Stimulated activated CD4-positive, alpha-beta T cell treated with anti-CD3 and anti-CD28 coated beads, Interleukin-15, amount 100 ng/mL, for 1 hour (primary cell): ENCODE data around the gene SLC22A15.
"Not testable (repeated sequence)": the region's sequence is repeated elsewhere in the genome, so short reads cannot be mapped to it uniquely, and the experiment has no call there.

Experiments
- DNase-seq, 2 donors: peaks; one replicate each; pipeline ENCODE4 v3.0.0-alpha.2; 2020; ENCODE audit warnings: low read depth in 1 of 2, low spot score in 1 of 2

SLC22A15 gene

GRCh38 chr1:116031302-116031835 is 55.1 kb downstream of the SLC22A15 start:
- DNase-seq, result no peak

- DNase-seq, result no peak
Measured at GRCh38 chr1:116033322-116033721, 57.0 kb downstream of the SLC22A15 start.

- DNase-seq, result no peak
Measured at GRCh38 chr1:116036255-116036654, 59.9 kb downstream of the SLC22A15 start.

GRCh38 chr1:116038679-116039078 is 62.4 kb downstream of the SLC22A15 start:
- no peak for DNase-seq

GRCh38 chr1:116044071-116044470 is 67.8 kb downstream of the SLC22A15 start:
- no peak for DNase-seq

- DNase-seq, result not testable (repeated sequence)
Measured at GRCh38 chr1:116046933-116047332, 70.6 kb downstream of the SLC22A15 start.

GRCh38 chr1:116051896-116052295 is 75.6 kb downstream of the SLC22A15 start:
- not testable (repeated sequence) for DNase-seq

- no peak for DNase-seq
Measured at GRCh38 chr1:116062201-116062600, 85.9 kb downstream of the SLC22A15 start.

- DNase-seq, result no peak
Measured at GRCh38 chr1:116064616-116065015, 88.3 kb downstream of the SLC22A15 start.

- DNase-seq, result no peak
Measured at GRCh38 chr1:116066868-116067565, 90.7 kb downstream of the SLC22A15 start.

- no peak for DNase-seq
Measured at GRCh38 chr1:116067566-116067890, 91.2 kb downstream of the SLC22A15 start.

GRCh38 chr1:116075575-116075974 is 99.3 kb downstream of the SLC22A15 start:
- no peak for DNase-seq

GRCh38 chr1:116075990-116076389 is 99.7 kb downstream of the SLC22A15 start:
- no peak for DNase-seq

GRCh38 chr1:116076831-116077230 is 100.5 kb downstream of the SLC22A15 start:
- DNase-seq, result no peak

- DNase-seq, result no peak
Measured at GRCh38 chr1:116078699-116079223, 102.4 kb downstream of the SLC22A15 start.

GRCh38 chr1:116087628-116088027 is 111.3 kb downstream of the SLC22A15 start:
- DNase-seq, result no peak

- DNase-seq, result no peak
Measured at GRCh38 chr1:116089870-116090269, 113.6 kb downstream of the SLC22A15 start.

- no peak for DNase-seq
Measured at GRCh38 chr1:116091083-116091482, 114.8 kb downstream of the SLC22A15 start.

GRCh38 chr1:116092752-116093489 is 116.6 kb downstream of the SLC22A15 start:
- no peak for DNase-seq

GRCh38 chr1:116095027-116095426 is 118.7 kb downstream of the SLC22A15 start:
- DNase-seq, result no peak

GRCh38 chr1:116096013-116096618 is 119.8 kb downstream of the SLC22A15 start:
- no peak for DNase-seq

GRCh38 chr1:116097626-116098025 is 121.3 kb downstream of the SLC22A15 start:
- no peak for DNase-seq
